ENCODE data around the gene RB1.

The RB1 gene

DNA sequence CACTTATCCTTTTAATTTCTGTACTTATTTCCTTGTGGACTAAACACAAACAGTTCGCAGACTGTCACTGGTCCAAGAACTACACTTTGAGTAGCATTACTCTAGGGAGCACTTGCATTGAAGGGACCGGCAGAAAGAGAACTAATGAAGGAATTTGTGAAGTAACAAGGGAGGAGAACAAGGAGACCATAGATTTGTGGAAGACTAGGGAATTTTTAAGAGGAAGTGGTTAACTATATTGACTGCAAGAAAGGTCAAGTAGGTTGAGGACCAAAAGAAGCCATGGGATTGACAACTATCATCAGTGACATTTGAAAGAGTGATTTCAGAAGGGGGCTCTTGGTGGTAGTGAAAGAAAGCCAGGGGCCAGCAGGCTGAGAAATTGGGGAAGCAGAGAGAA lies 4.0 kb upstream of the RB1 start:
- Histone ChIP-seq H3K27ac (ENCODE audit: low read length) (no peak overlapping the region), H3K9me3 (ENCODE audit: insufficient read depth, low read depth, low read length) (no peaks in the 10 kb centered on the region), H3K27me3 (ENCODE audit: insufficient read depth, low read length) (no peaks in the 10 kb centered on the region), H3K9ac (ENCODE audit: low read depth, low read length) (no peak overlapping the region), H3K4me3 (ENCODE audit: low read length) (no peak overlapping the region), H3K36me3 (ENCODE audit: insufficient read depth, low read depth, low read length) (no peaks in the 10 kb centered on the region), H3K4me1 (ENCODE audit: insufficient read depth, low read length) (no peaks in the 10 kb centered on the region; the same call in 1 of the 2 replicates)

GRCh38 chr13:48302871-48303358 lies 636 bp upstream of the RB1 start:
- Histone ChIP-seq H3K27me3 (ENCODE audit: insufficient read depth, low read length) (no peaks in the 10 kb centered on the region), H3K9me3 (ENCODE audit: insufficient read depth, low read depth, low read length) (no peaks in the 10 kb centered on the region), H3K9ac (ENCODE audit: low read depth, low read length) (peak overlapping the region; percentile 98), H3K4me1 (ENCODE audit: insufficient read depth, low read length) (no peaks in the 10 kb centered on the region; the same call in 1 of the 2 replicates), H3K36me3 (ENCODE audit: insufficient read depth, low read depth, low read length) (no peaks in the 10 kb centered on the region), H3K27ac (ENCODE audit: low read length) (peak overlapping the region; percentile 96), H3K4me3 (ENCODE audit: low read length) (peak overlapping the region; percentile 91)

DNA sequence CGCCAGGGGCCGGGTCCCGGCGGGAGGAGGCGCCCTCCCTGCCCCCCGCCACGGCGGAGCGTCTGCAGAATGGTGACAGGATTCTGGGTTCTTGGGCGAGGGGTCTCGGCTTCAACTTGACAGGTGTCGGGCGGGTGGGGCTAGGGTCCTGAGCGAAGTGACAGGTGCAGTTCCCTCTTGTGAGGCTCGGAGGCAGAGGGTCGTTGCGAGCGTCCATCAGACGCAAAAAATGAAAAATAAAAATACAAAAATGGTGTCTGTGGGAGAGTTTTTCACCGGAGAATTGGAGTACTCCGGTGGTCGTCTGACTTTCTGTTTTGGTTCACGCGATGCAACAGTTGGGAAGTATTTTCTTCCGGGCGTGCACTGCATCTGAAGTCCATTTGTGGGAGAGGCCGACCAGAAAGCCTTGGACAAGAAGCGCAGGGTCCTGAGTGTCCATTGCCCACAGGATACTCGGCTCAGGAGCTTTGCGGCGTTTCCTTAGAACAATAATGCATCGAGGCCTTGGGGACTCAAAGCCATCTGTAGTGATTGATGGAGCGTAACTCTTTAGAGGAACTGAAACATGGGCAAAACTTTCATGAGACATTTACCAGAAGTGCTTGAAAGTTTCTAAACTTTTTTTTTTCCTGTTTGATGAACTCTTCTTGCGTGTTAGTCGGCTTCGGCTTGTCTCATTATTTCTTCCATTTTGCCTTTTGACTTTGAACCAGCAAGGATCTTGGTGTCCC lies 759 bp downstream of the RB1 start:
- no peaks in the 10 kb centered on the region for H3K9me3 ChIP-seq (ENCODE audit: insufficient read depth, low read depth, low read length)
- H3K36me3 ChIP-seq (ENCODE audit: insufficient read depth, low read depth, low read length), result no peaks in the 10 kb centered on the region
- no peaks in the 10 kb centered on the region; the same call in 1 of the 2 replicates for H3K4me1 ChIP-seq (ENCODE audit: insufficient read depth, low read length)
- H3K27me3 ChIP-seq (ENCODE audit: insufficient read depth, low read length), result no peaks in the 10 kb centered on the region
- peak overlapping the region; percentile 98; the same call in 1 of the 2 replicates for H3K9ac ChIP-seq (ENCODE audit: low read depth, low read length)
- H3K4me3 ChIP-seq (ENCODE audit: low read length), result peak overlapping the region; percentile 91
- H3K27ac ChIP-seq (ENCODE audit: low read length), result no peak overlapping the region

GRCh38 chr13:48311223-48311622 lies 7.7 kb downstream of the RB1 start:
- no peaks in the 10 kb centered on the region for H3K9me3 ChIP-seq (ENCODE audit: insufficient read depth, low read depth, low read length)
- no peaks in the 10 kb centered on the region for H3K36me3 ChIP-seq (ENCODE audit: insufficient read depth, low read depth, low read length)
- H3K4me1 ChIP-seq (ENCODE audit: insufficient read depth, low read length), result no peaks in the 10 kb centered on the region
- H3K9ac ChIP-seq (ENCODE audit: low read depth, low read length), result no peak overlapping the region
- H3K27ac ChIP-seq (ENCODE audit: low read length), result no peak overlapping the region
- no peaks in the 10 kb centered on the region for H3K27me3 ChIP-seq (ENCODE audit: insufficient read depth, low read length)
- no peak overlapping the region for H3K4me3 ChIP-seq (ENCODE audit: low read length)

DNA sequence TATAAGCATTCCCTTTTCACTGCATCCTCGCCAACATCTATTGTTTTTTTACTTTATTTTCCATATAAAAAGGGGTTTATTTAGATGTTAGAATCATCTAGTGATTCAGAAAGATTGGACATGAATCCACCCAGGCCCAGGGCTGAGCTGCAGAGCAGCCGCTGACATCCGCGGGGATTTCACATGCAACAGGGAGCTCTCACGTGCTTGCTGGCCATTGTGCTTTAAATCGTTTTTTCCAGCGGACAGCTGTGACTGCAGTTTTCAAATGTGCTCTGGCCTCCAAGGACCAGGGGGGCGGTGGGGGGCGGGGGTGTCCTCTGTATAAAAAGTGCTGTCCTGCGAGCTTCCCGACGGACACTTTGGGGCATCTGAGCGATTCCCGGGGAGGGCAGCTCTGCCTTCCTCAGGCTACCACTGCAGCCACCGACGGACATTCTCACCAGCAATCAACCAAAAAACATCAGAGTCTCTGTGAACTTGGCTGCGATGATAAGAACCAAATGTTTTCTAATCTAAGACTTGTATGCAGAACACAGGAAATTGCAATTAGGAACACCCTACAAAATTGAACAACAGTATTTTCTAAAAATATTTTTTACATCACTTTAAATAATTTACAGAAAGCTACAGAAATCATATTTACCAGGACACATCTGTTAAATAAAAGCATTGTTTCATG lies 12.6 kb downstream of the RB1 start:
- Histone ChIP-seq H3K4me1 (ENCODE audit: insufficient read depth, low read length) (no peaks in the 10 kb centered on the region), H3K9ac (ENCODE audit: low read depth, low read length) (no peak overlapping the region), H3K9me3 (ENCODE audit: insufficient read depth, low read depth, low read length) (no peaks in the 10 kb centered on the region), H3K36me3 (ENCODE audit: insufficient read depth, low read depth, low read length) (no peaks in the 10 kb centered on the region), H3K27ac (ENCODE audit: low read length) (no peak overlapping the region), H3K4me3 (ENCODE audit: low read length) (no peak overlapping the region), H3K27me3 (ENCODE audit: insufficient read depth, low read length) (no peaks in the 10 kb centered on the region)

DNA sequence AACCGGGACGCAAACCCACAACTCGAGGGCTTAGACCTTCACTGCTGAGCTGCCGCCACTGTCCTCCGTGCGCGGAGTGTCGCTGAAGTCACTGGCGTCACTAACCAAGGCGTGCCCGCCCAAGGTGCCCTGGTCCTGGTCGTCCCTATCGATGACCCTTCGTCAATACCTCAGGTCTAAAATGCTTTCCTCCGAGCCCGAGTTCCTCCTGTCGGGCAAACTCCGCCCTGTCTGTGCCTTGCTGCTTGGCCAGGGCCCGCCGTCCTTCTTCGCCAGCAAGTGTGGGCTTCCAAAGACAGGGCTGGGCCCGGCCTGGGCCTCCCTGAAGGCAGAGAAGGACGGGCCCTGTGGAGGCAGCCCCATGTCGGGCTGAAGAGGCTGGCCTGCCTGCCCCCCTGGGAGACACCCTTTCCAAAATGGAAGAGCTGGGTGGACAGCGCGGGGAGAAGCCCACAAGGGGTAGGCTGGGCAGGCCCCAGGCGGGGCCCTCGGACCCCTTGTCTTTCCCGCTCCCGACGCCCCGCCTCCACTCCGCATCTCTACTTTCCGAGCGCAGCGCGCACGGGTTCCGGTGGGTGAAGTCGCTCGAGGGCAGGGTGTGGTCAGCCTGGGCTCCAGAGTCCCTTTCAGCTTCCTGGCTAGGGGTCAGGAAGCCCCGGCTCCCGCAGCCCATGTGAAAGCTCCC lies 13.4 kb downstream of the RB1 start:
- Histone ChIP-seq H3K4me1 (ENCODE audit: insufficient read depth, low read length) (no peaks in the 10 kb centered on the region), H3K9ac (ENCODE audit: low read depth, low read length) (no peak overlapping the region), H3K4me3 (ENCODE audit: low read length) (no peak overlapping the region), H3K27me3 (ENCODE audit: insufficient read depth, low read length) (no peaks in the 10 kb centered on the region), H3K27ac (ENCODE audit: low read length) (no peak overlapping the region), H3K36me3 (ENCODE audit: insufficient read depth, low read depth, low read length) (no peaks in the 10 kb centered on the region), H3K9me3 (ENCODE audit: insufficient read depth, low read depth, low read length) (peaks cover 2% of the 10 kb centered on the region; the same call in 1 of the 2 replicates)

- H3K4me1 ChIP-seq (ENCODE audit: insufficient read depth, low read length), result no peaks in the 10 kb centered on the region
- H3K9ac ChIP-seq (ENCODE audit: low read depth, low read length), result no peak overlapping the region
- H3K4me3 ChIP-seq (ENCODE audit: low read length), result no peak overlapping the region
- H3K27ac ChIP-seq (ENCODE audit: low read length), result no peak overlapping the region
- H3K27me3 ChIP-seq (ENCODE audit: insufficient read depth, low read length), result no peaks in the 10 kb centered on the region
- H3K36me3 ChIP-seq (ENCODE audit: insufficient read depth, low read depth, low read length), result no peaks in the 10 kb centered on the region
- peaks cover 7% of the 10 kb centered on the region; the same call in 1 of the 2 replicates for H3K9me3 ChIP-seq (ENCODE audit: insufficient read depth, low read depth, low read length)
Measured at GRCh38 chr13:48317511-48318376, 14.2 kb downstream of the RB1 start.

- peaks cover 7% of the 10 kb centered on the region; the same call in 1 of the 2 replicates for H3K9me3 ChIP-seq (ENCODE audit: insufficient read depth, low read depth, low read length)
- no peak overlapping the region for H3K4me3 ChIP-seq (ENCODE audit: low read length)
- no peak overlapping the region for H3K9ac ChIP-seq (ENCODE audit: low read depth, low read length)
- no peaks in the 10 kb centered on the region for H3K36me3 ChIP-seq (ENCODE audit: insufficient read depth, low read depth, low read length)
- H3K27ac ChIP-seq (ENCODE audit: low read length), result no peak overlapping the region
- no peaks in the 10 kb centered on the region for H3K4me1 ChIP-seq (ENCODE audit: insufficient read depth, low read length)
- no peaks in the 10 kb centered on the region for H3K27me3 ChIP-seq (ENCODE audit: insufficient read depth, low read length)
Measured at GRCh38 chr13:48318377-48318811, 14.8 kb downstream of the RB1 start.

DNA sequence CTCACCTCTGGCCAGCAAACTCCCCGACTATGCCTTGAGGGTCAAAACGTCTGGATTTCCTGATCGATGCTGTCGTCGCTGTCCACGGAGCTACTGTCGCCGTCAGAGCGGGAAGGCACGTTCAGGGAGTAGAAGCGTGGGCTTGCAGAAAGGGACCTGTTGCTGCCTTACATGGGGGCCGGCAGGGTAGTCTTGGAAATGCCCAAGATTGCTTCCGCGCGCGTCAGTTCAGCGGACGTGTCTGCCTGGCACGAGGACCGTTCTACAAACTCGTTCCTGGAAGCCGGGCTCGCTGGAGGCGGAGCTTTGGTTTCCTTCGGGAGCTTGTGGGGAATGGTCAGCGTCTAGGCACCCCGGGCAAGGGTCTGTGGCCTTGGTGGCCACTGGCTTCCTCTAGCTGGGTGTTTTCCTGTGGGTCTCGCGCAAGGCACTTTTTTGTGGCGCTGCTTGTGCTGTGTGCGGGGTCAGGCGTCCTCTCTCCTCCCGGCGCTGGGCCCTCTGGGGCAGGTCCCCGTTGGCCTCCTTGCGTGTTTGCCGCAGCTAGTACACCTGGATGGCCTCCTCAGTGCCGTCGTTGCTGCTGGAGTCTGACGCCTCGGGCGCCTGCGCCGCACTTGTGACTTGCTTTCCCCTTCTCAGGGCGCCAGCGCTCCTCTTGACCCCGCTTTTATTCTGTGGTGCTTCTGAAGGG lies 15.4 kb downstream of the RB1 start:
- no peak overlapping the region for H3K9ac ChIP-seq (ENCODE audit: low read depth, low read length)
- no peaks in the 10 kb centered on the region for H3K4me1 ChIP-seq (ENCODE audit: insufficient read depth, low read length)
- H3K9me3 ChIP-seq (ENCODE audit: insufficient read depth, low read depth, low read length), result peaks cover 7% of the 10 kb centered on the region; the same call in 1 of the 2 replicates
- H3K36me3 ChIP-seq (ENCODE audit: insufficient read depth, low read depth, low read length), result no peaks in the 10 kb centered on the region
- H3K27me3 ChIP-seq (ENCODE audit: insufficient read depth, low read length), result no peaks in the 10 kb centered on the region
- no peak overlapping the region for H3K27ac ChIP-seq (ENCODE audit: low read length)
- no peak overlapping the region for H3K4me3 ChIP-seq (ENCODE audit: low read length)

DNA sequence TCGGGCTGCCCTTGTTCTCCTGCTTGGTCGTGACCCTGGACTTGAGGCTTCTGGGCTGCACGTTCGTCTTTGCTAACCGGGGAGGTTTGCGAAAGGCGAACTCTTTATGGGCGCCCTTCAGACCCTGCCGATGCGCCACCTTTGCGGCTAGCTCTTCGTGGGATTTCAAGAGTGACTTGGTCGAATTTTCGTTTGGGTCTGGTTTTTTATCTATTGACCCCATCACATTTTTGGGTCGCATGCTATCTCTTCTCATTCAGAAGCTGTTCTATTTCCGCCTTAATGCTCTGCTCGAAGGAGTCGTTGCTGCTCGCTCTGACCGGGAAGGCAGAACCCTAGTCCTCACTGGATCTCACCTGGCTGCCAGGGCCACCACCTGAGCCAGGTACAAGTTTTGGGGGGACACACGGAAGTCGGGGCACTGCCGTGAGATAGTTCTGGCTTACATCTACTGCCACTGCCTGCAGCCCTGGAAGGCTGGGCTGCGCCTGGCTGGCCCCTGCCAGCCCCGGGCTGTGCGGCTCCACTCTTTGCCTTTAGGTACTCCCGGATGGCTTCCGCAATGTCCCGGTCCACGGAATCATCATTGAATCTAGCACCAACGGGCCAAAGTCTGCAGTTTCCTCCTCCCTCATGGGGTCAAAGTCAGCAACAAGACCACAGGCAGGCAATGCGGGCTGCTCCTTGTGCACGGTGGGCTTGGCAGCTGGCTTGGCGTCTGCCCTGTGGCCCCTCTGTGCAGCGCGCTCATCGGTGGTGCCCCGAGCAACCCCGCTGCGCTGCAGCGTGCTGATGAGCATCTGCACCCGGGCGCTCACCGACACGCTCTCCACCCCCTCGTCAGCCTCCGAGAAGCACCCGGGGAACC lies 16.2 kb downstream of the RB1 start:
- Histone ChIP-seq H3K36me3 (ENCODE audit: insufficient read depth, low read depth, low read length) (no peaks in the 10 kb centered on the region), H3K4me3 (ENCODE audit: low read length) (no peak overlapping the region), H3K9me3 (ENCODE audit: insufficient read depth, low read depth, low read length) (peaks cover 7% of the 10 kb centered on the region; the same call in 1 of the 2 replicates), H3K27me3 (ENCODE audit: insufficient read depth, low read length) (no peaks in the 10 kb centered on the region), H3K27ac (ENCODE audit: low read length) (no peak overlapping the region), H3K9ac (ENCODE audit: low read depth, low read length) (no peak overlapping the region), H3K4me1 (ENCODE audit: insufficient read depth, low read length) (no peaks in the 10 kb centered on the region)

Measured in iPS-20b (cell line).